Mesenchymal stem cell (in vitro differentiated cells and primary cell): ENCODE results near the gene SEC61A1. TPM values are rescaled to one million over a fixed set of nuclear protein-coding genes. Genes with fewer than 3 reads are reported as not detected.

Experiments
- DNase-seq: peaks from one replicate; pipeline ENCODE4 v3.0.0-alpha.2; 2013
- H2AFZ ChIP-seq: one replicate; pipeline ENCODE4 v1.6.1; 2013; ENCODE audit warnings: low read depth, mild to moderate bottlenecking, control low read depth, inconsistent platforms, low read length, moderate library complexity
- H2AK5ac ChIP-seq: 2 replicates; pipeline ENCODE4 v1.6.1; 2013; ENCODE audit warnings: low read length, moderate library complexity, mild to moderate bottlenecking, inconsistent platforms; ENCODE audit not compliant: severe bottlenecking
- H2BK120ac ChIP-seq: one replicate; pipeline ENCODE4 v1.6.1; 2013; ENCODE audit warnings: low read depth, mild to moderate bottlenecking, inconsistent platforms, low read length, moderate library complexity
- H2BK12ac ChIP-seq, 2 experiments: one replicate each; pipeline ENCODE4 v1.6.1; 2013; ENCODE audit warnings: inconsistent platforms in 2 of 2, low read length in 2 of 2, mild to moderate bottlenecking in 2 of 2, moderate library complexity in 2 of 2, control low read depth in 1 of 2
- H2BK15ac ChIP-seq: one replicate; pipeline ENCODE4 v1.6.1; 2013; ENCODE audit warnings: mild to moderate bottlenecking, low read depth, inconsistent platforms; ENCODE audit not compliant: poor library complexity, severe bottlenecking
- H2BK5ac ChIP-seq: 2 replicates; pipeline ENCODE4 v1.6.1; 2013; ENCODE audit warnings: low read depth, mild to moderate bottlenecking, low read length, control low read depth, inconsistent platforms; ENCODE audit not compliant: poor library complexity, severe bottlenecking
- H3K14ac ChIP-seq, 2 experiments: one replicate each; pipeline ENCODE4 v1.6.1; 2013; ENCODE audit warnings: inconsistent platforms in 2 of 2, low read length in 2 of 2, control low read depth in 1 of 2, mild to moderate bottlenecking in 1 of 2, moderate library complexity in 1 of 2
- H3K18ac ChIP-seq, 2 experiments: one replicate each; pipeline ENCODE4 v1.6.1; 2013; ENCODE audit warnings: inconsistent platforms in 2 of 2, low read length in 2 of 2, control low read depth in 1 of 2, low read depth in 1 of 2, mild to moderate bottlenecking in 1 of 2
- H3K23ac ChIP-seq, 2 experiments: one replicate each; pipeline ENCODE4 v1.6.1; 2013; ENCODE audit warnings: inconsistent platforms in 2 of 2, low read length in 2 of 2, mild to moderate bottlenecking in 2 of 2, moderate library complexity in 2 of 2, control low read depth in 1 of 2
- H3K27ac ChIP-seq: 2 replicates; pipeline ENCODE4 v1.5.1; 2013; ENCODE audit warnings: mild to moderate bottlenecking, moderate library complexity, low read length, control low read depth, inconsistent platforms; ENCODE audit not compliant: poor library complexity, severe bottlenecking
- H3K27me3 ChIP-seq, 2 experiments: 2 replicates each; pipeline versions ENCODE4 v1.6.1 to v1.7.0; 2013; ENCODE audit warnings: low read length in 2 of 2, mild to moderate bottlenecking in 2 of 2, moderate library complexity in 2 of 2, control low read depth in 1 of 2, inconsistent platforms in 1 of 2; ENCODE audit not compliant: control insufficient read depth in 1 of 2, insufficient read depth in 1 of 2
- H3K36me3 ChIP-seq, 2 experiments: 2 replicates each; pipeline versions ENCODE4 v1.6.1 to v1.7.0; 2013; ENCODE audit warnings: low read length in 2 of 2, control low read depth in 1 of 2, inconsistent platforms in 1 of 2, low read depth in 1 of 2, mild to moderate bottlenecking in 1 of 2; ENCODE audit not compliant: insufficient read depth in 2 of 2, control insufficient read depth in 1 of 2
- H3K4ac ChIP-seq, 2 experiments: one replicate each; pipeline ENCODE4 v1.6.1; 2013; ENCODE audit warnings: inconsistent platforms in 2 of 2, low read length in 2 of 2, mild to moderate bottlenecking in 2 of 2, moderate library complexity in 2 of 2, control low read depth in 1 of 2, low read depth in 1 of 2
- H3K4me1 ChIP-seq: 2 replicates; pipeline ENCODE4 v1.6.1; 2013; ENCODE audit warnings: low read depth, low read length, control low read depth; ENCODE audit not compliant: control insufficient read depth, insufficient read depth
- H3K4me2 ChIP-seq: 2 replicates; pipeline ENCODE4 v1.6.1; 2013; ENCODE audit warnings: low read length, mild to moderate bottlenecking, inconsistent platforms; ENCODE audit not compliant: poor library complexity, severe bottlenecking
- H3K4me3 ChIP-seq, 2 experiments: 2 replicates each; pipeline versions ENCODE4 v1.5.1 to v1.7.0; 2013; ENCODE audit warnings: low read length in 2 of 2, mild to moderate bottlenecking in 2 of 2, control low read depth in 1 of 2, low read depth in 1 of 2; ENCODE audit not compliant: insufficient read depth in 1 of 2
- H3K79me1 ChIP-seq: replicated peaks from 2 replicates; pipeline ENCODE4 v1.6.1; 2013; ENCODE audit warnings: mild to moderate bottlenecking, control low read depth, low read length, inconsistent platforms; ENCODE audit not compliant: poor library complexity, severe bottlenecking
- H3K9ac ChIP-seq: 2 replicates; pipeline ENCODE4 v1.7.0; 2013; ENCODE audit warnings: mild to moderate bottlenecking, low read length, moderate library complexity
- H3K9me3 ChIP-seq: 2 replicates; pipeline ENCODE4 v1.7.0; 2013; ENCODE audit warnings: mild to moderate bottlenecking, low read length; ENCODE audit not compliant: control insufficient read depth
- H4K8ac ChIP-seq: one replicate; pipeline ENCODE4 v1.6.1; 2013; ENCODE audit warnings: inconsistent platforms, mild to moderate bottlenecking, low read length, moderate library complexity
- H4K91ac ChIP-seq: one replicate; pipeline ENCODE4 v1.6.1; 2013; ENCODE audit warnings: mild to moderate bottlenecking, low read length, inconsistent platforms
- WGBS: methylation state at CpG from one replicate; pipeline ENCODE4 v1.1.7; 2013; ENCODE audit warnings: mixed read lengths; 5-methylcytosine and 5-hydroxymethylcytosine counted together
- polyA plus RNA-seq, 2 experiments: library from polyadenylated mRNA; stranded (reverse); fragments of 200-250 nt; gene quantifications; one replicate each; pipeline ENCODE4 v1.2.3, GENCODE V29; 2013

SEC61A1 gene
- polyA plus RNA-seq (2013, experiment 1 of 2): 327 TPM
- polyA plus RNA-seq (2013, experiment 2 of 2): 323 TPM

GRCh38 chr3:128051837-128052594 is at the start of gene SEC61A1:
Gene SEC61A1, plus strand, starts transcription at chr3:128052437. Its CDS starts 116 bp downstream, at chr3:128052553.
- peak; percentile 92 for DNase-seq
- Histone ChIP-seq H3K14ac (peak within 1 kb of the TSS; percentile 25 to 99), H3K36me3 (peaks cover 1 to 37% of the 10 kb centered on the region in 2 experiments), H2BK15ac (peak within 1 kb of the TSS; percentile 69), H3K79me1 (peaks cover 9% of the 10 kb centered on the region), H3K4ac (peak within 1 kb of the TSS; percentile 97 to 98), H3K27me3 (no peaks in the 10 kb centered on the region), H2BK12ac (peak within 1 kb of the TSS in 1 of 2 experiments; percentile 61), H3K9ac (peak within 1 kb of the TSS; percentile 97), H3K4me3 (peak within 1 kb of the TSS; percentile 96 to 98), H3K18ac (peak within 1 kb of the TSS; percentile 97 to 98), H2AK5ac (peak within 1 kb of the TSS; percentile 64), H2BK120ac (peak within 1 kb of the TSS; percentile 89), H3K4me1 (peaks cover 7% of the 10 kb centered on the region), H4K8ac (peak within 1 kb of the TSS; percentile 99), H4K91ac (peak within 1 kb of the TSS; percentile 95), H3K4me2 (peak within 1 kb of the TSS; percentile 67), H3K9me3 (no peaks in the 10 kb centered on the region), H3K23ac (peak within 1 kb of the TSS; percentile 96 to 98), H2BK5ac (peak within 1 kb of the TSS; percentile 75), H3K27ac (peak within 1 kb of the TSS; percentile 69), H2AFZ (peak within 1 kb of the TSS; percentile 96)
- WGBS: under 1% methylated on average over 65 of the region's 90 CpGs

GRCh38 chr3:128004661-128005060 is 47.6 kb upstream of the SEC61A1 start:
- Histone ChIP-seq H3K36me3 (no peaks in the 10 kb centered on the region), H4K8ac (no peak overlapping the region), H3K18ac (no peak overlapping the region), H4K91ac (no peak overlapping the region), H3K4me1 (no peaks in the 10 kb centered on the region), H3K4ac (no peak overlapping the region), H2BK12ac (no peak overlapping the region), H2BK5ac (no peak overlapping the region), H2AK5ac (no peak overlapping the region), H3K27ac (no peak overlapping the region), H3K14ac (no peak overlapping the region), H2BK15ac (no peak overlapping the region), H3K4me3 (no peak overlapping the region), H2AFZ (no peak overlapping the region), H2BK120ac (no peak overlapping the region), H3K23ac (no peak overlapping the region), H3K9me3 (no peaks in the 10 kb centered on the region), H3K27me3 (peaks cover 36 to 52% of the 10 kb centered on the region in 2 experiments), H3K9ac (no peak overlapping the region), H3K79me1 (no peaks in the 10 kb centered on the region), H3K4me2 (no peak overlapping the region)
- WGBS: 87% methylated on average over 8 of the region's 8 CpGs
- no peak for DNase-seq

GRCh38 chr3:128006061-128007032 is 45.9 kb upstream of the SEC61A1 start:
- Histone ChIP-seq H3K79me1 (no peaks in the 10 kb centered on the region), H3K9me3 (no peaks in the 10 kb centered on the region), H2BK15ac (no peak overlapping the region), H3K36me3 (no peaks in the 10 kb centered on the region), H2BK5ac (no peak overlapping the region), H2AFZ (no peak overlapping the region), H4K91ac (no peak overlapping the region), H2BK12ac (no peak overlapping the region), H4K8ac (no peak overlapping the region), H3K18ac (no peak overlapping the region), H3K9ac (no peak overlapping the region), H3K4me2 (no peak overlapping the region), H3K4ac (no peak overlapping the region), H3K4me3 (no peak overlapping the region), H3K14ac (peak overlapping the region in 1 of 2 experiments; percentile 20), H3K4me1 (no peaks in the 10 kb centered on the region), H2BK120ac (no peak overlapping the region), H3K27me3 (peaks cover 35 to 44% of the 10 kb centered on the region in 2 experiments), H3K27ac (no peak overlapping the region), H3K23ac (no peak overlapping the region), H2AK5ac (no peak overlapping the region)
- 64% methylated on average over 24 of the region's 30 CpGs for WGBS
- no peak for DNase-seq

- Histone ChIP-seq H2BK120ac (no peak overlapping the region), H3K27ac (no peak overlapping the region), H3K9ac (no peak overlapping the region), H2AK5ac (no peak overlapping the region), H3K4ac (no peak overlapping the region), H3K4me1 (no peaks in the 10 kb centered on the region), H2BK12ac (no peak overlapping the region), H3K9me3 (no peaks in the 10 kb centered on the region), H2BK5ac (no peak overlapping the region), H3K4me3 (peak overlapping the region in 1 of 2 experiments; percentile 33), H4K8ac (no peak overlapping the region), H3K4me2 (no peak overlapping the region), H3K23ac (no peak overlapping the region), H3K79me1 (no peaks in the 10 kb centered on the region), H2AFZ (no peak overlapping the region), H3K18ac (no peak overlapping the region), H3K14ac (no peak overlapping the region), H3K27me3 (peaks cover 28 to 40% of the 10 kb centered on the region in 2 experiments), H3K36me3 (no peaks in the 10 kb centered on the region), H2BK15ac (no peak overlapping the region), H4K91ac (no peak overlapping the region)
- WGBS: 81% methylated on average over 10 of the region's 11 CpGs
- DNase-seq: no peak
These were observed 45.2 kb upstream of the SEC61A1 start for GRCh38 chr3:128007033-128007424.
